Loucy (cell line): ENCODE results near the gene RASGRP3.

ENCODE experiments used
- H2AFZ ChIP-seq: fragments of 200-600 bp; sonication (generic); 2 replicates; pipeline ENCODE4 v1.6.0; 2016; ENCODE audit warnings: antibody characterized with exemption, mild to moderate bottlenecking, low read length, moderate library complexity
- H3F3A ChIP-seq: fragments of 200-600 bp; 2 replicates; pipeline ENCODE4 v1.6.0; 2016; ENCODE audit warnings: antibody characterized with exemption, low read depth, mild to moderate bottlenecking
- H3K27me3 ChIP-seq: fragments of 200-600 bp; sonication (generic); 2 replicates; pipeline ENCODE4 v1.6.1; 2014; ENCODE audit warnings: low read length, mild to moderate bottlenecking; ENCODE audit not compliant: insufficient read depth, poor library complexity, severe bottlenecking
- H3K36me3 ChIP-seq: fragments of 200-600 bp; sonication (generic); 2 replicates; pipeline ENCODE4 v1.6.1; 2016; ENCODE audit warnings: low read length; ENCODE audit not compliant: insufficient read depth
- H3K4me1 ChIP-seq: fragments of 200-600 bp; sonication (generic); 2 replicates; pipeline ENCODE4 v1.5.1; 2014; ENCODE audit warnings: low read length, mild to moderate bottlenecking; ENCODE audit not compliant: insufficient read depth, poor library complexity, severe bottlenecking
- H3K4me2 ChIP-seq: fragments of 200-600 bp; sonication (generic); 2 replicates; pipeline ENCODE4 v1.6.0; 2014; ENCODE audit warnings: antibody characterized with exemption, low read length, low read depth, mild to moderate bottlenecking; ENCODE audit not compliant: poor library complexity, severe bottlenecking
- H3K4me3 ChIP-seq: fragments of 200-600 bp; sonication (generic); 2 replicates; pipeline ENCODE4 v1.5.1; 2014; ENCODE audit warnings: low read length, mild to moderate bottlenecking, mixed read lengths; ENCODE audit not compliant: poor library complexity, severe bottlenecking
- H3K79me2 ChIP-seq: fragments of 200-600 bp; sonication (generic); 2 replicates; pipeline ENCODE4 v1.6.1; 2014; ENCODE audit warnings: low read length; ENCODE audit not compliant: insufficient read depth
- H3K9ac ChIP-seq: fragments of 200-600 bp; sonication (generic); 2 replicates; pipeline ENCODE4 v1.6.0; 2014; ENCODE audit warnings: mild to moderate bottlenecking, low read depth, low read length, moderate library complexity; ENCODE audit not compliant: poor library complexity, severe bottlenecking
- H3K9me2 ChIP-seq: fragments of 200-600 bp; sonication (generic); replicated peaks from 2 replicates; pipeline ENCODE4 v1.6.1; 2016; ENCODE audit warnings: low read depth, low read length, mixed read lengths
- H3K9me3 ChIP-seq: fragments of 200-600 bp; sonication (generic); 2 replicates; pipeline ENCODE4 v1.6.1; 2014; ENCODE audit warnings: mild to moderate bottlenecking, antibody characterized with exemption, low read length, low read depth; ENCODE audit not compliant: insufficient read depth
- H4K20me1 ChIP-seq: fragments of 200-600 bp; sonication (generic); 2 replicates; pipeline ENCODE4 v1.6.0; 2014; ENCODE audit warnings: antibody characterized with exemption, low read length, mild to moderate bottlenecking; ENCODE audit not compliant: insufficient read depth, poor library complexity, severe bottlenecking
- EZH2phosphoT487 ChIP-seq: fragments of 200-600 bp; IDR thresholded peaks from 2 replicates; pipeline ENCODE4 v1.6.1; 2018; ENCODE audit warnings: antibody characterized with exemption, mild to moderate bottlenecking, moderate library complexity, borderline replicate concordance
- TF ChIP-seq, protein P1 (sequence below): fragments of 200-600 bp; sonication (generic); conservative IDR thresholded peaks from 2 replicates; pipeline ENCODE4 v1.5.1; 2014; ENCODE audit warnings: mild to moderate bottlenecking, antibody characterized with exemption, low read length

The RASGRP3 gene

DNA sequence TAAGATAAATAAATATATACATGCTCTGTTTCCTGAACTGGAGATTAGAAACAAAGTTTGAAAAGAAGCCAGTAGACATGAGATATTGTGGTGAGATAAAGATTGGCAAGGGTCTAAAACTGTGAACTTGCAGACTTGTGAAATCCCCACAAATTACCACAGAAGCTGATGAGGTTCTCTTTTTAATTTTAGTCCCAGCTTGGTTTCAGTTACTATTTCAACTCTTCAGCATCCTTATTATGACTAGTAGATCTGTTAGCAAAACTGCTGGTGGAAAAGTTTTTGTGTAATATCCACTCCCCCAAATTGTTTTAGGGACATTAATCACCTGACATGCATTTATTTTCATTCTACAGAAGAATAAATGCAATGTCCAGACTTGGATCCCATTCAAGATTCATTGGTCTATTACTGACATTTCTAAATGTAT lies 20.8 kb downstream of the RASGRP3 start:
- Histone ChIP-seq H3K4me3 (peak overlapping the region; percentile 59), H3K79me2 (no peaks in the 10 kb centered on the region), H3K36me3 (no peaks in the 10 kb centered on the region), H4K20me1 (no peaks in the 10 kb centered on the region), H3F3A (peaks cover 8% of the 10 kb centered on the region), H3K9me3 (no peaks in the 10 kb centered on the region), H2AFZ (no peak overlapping the region), H3K4me2 (peak overlapping the region; percentile 81), H3K4me1 (peaks cover 62% of the 10 kb centered on the region), H3K9ac (peak overlapping the region; percentile 58), H3K9me2 (no peaks in the 10 kb centered on the region), H3K27me3 (no peaks in the 10 kb centered on the region)
- TF ChIP-seq, protein P1, sequence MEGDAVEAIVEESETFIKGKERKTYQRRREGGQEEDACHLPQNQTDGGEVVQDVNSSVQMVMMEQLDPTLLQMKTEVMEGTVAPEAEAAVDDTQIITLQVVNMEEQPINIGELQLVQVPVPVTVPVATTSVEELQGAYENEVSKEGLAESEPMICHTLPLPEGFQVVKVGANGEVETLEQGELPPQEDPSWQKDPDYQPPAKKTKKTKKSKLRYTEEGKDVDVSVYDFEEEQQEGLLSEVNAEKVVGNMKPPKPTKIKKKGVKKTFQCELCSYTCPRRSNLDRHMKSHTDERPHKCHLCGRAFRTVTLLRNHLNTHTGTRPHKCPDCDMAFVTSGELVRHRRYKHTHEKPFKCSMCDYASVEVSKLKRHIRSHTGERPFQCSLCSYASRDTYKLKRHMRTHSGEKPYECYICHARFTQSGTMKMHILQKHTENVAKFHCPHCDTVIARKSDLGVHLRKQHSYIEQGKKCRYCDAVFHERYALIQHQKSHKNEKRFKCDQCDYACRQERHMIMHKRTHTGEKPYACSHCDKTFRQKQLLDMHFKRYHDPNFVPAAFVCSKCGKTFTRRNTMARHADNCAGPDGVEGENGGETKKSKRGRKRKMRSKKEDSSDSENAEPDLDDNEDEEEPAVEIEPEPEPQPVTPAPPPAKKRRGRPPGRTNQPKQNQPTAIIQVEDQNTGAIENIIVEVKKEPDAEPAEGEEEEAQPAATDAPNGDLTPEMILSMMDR, result no peak
- no peak for TF ChIP-seq EZH2phosphoT487

DNA sequence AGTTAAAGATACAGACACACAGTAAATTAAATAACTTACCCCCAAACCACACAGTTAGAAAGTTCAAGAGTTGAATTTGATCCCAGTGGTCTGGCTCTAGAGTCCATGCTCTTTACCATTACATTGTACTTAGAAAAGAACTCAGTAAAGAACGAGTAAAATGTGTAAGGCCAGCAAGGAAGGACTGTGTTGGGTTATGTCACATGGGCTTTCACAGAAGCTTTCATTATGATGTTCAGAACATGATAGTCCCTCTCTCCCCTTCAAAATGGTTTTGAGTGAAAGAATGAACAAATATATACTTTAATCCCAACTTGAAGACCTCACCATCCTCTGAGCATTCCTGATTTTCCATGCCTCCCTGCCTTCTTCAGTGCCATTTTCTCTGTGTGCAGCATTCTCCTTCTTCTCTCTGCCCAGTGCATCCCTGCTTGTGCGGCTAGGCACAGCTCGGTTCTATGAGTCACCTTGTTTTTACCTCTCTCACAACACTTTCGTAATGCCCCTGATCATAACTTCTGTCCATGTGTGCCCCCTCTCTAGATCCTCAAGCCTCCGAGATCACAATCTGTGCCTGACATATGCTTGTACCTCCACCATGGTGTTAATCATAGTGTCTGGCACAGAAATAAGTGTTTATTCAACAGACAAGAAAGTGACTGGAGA lies 22.0 kb downstream of the RASGRP3 start:
- TF ChIP-seq, protein P1, result no peak
- TF ChIP-seq EZH2phosphoT487, result no peak
- H3K9ac ChIP-seq, result peak overlapping the region; percentile 58
- H3K4me1 ChIP-seq, result peaks cover 56% of the 10 kb centered on the region
- H3K36me3 ChIP-seq, result no peaks in the 10 kb centered on the region
- H3F3A ChIP-seq, result peaks cover 8% of the 10 kb centered on the region
- no peaks in the 10 kb centered on the region for H3K9me2 ChIP-seq
- no peaks in the 10 kb centered on the region for H3K9me3 ChIP-seq
- H4K20me1 ChIP-seq, result no peaks in the 10 kb centered on the region
- H3K27me3 ChIP-seq, result no peaks in the 10 kb centered on the region
- peak overlapping the region; percentile 1; the same call in 1 of the 2 replicates for H2AFZ ChIP-seq
- no peaks in the 10 kb centered on the region for H3K79me2 ChIP-seq
- H3K4me2 ChIP-seq, result peak overlapping the region; percentile 81
- H3K4me3 ChIP-seq, result peak overlapping the region; percentile 59

DNA sequence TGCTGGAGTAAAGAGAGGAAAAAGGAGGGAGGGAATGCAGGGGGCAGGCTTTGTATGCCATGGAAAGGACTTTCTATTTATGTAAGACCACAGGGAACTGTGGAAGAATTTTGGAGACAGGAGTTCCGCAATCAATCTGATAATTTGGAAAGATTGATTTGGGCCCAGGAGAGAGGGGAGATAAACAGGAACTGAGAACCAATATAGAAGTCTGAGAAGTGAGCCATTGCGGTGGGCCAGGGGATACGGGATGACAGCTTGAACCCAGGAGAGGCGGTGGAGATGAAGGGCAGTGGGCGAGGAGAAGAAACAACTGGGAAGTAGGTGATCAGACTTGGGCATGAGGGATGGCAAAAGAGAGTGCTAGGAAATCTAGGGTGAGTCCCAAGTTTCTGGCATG lies 23.7 kb downstream of the RASGRP3 start:
- Histone ChIP-seq H3K4me2 (no peak overlapping the region), H2AFZ (no peak overlapping the region), H3K9me3 (no peaks in the 10 kb centered on the region), H3F3A (peaks cover 8% of the 10 kb centered on the region), H3K4me3 (no peak overlapping the region), H3K9ac (no peak overlapping the region), H3K4me1 (peaks cover 44% of the 10 kb centered on the region), H3K9me2 (no peaks in the 10 kb centered on the region), H3K36me3 (no peaks in the 10 kb centered on the region), H4K20me1 (no peaks in the 10 kb centered on the region), H3K27me3 (no peaks in the 10 kb centered on the region), H3K79me2 (no peaks in the 10 kb centered on the region)
- no peak for TF ChIP-seq EZH2phosphoT487
- TF ChIP-seq, protein P1, result no peak
